Inferior parietal cortex (tissue), 1 donor: Measurements from ENCODE around the gene MTARC1.

Experiments
- DNase-seq: peaks from one replicate; pipeline ENCODE4 v3.0.0-alpha.2; 2016; ENCODE audit errors: extremely low spot score

MTARC1 gene

DNA sequence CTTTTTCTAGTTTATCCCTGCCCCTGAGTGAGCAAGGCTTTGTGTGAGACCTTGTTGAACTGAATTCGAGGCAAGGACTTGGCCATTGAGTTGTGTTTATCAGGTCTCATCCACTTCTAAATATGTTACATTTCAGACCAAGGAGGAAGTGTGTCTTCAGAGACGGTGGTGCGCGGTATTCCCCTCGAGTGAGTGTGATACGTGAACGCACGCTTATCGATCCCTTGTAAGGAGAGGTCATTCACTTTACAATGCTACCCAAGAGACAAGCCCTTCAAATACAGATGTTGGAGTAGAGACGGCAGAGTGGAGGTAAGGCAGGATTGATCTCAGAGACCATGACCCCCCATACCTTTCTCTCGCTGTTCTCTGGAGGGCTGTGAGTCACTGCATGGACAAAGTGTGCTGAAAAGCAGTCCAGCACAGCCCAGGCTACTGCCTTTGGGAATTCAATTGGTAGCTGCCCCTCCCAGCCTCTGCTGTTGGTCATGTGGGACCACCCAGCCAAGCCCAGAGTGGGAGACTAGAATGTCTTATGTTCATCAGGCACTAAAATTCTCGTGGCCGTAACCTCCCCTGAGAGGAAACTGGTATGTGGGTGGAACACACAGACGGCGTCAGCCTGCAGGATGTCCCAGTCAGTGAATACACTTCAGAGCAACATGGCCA, 16.3 kb upstream of the MTARC1 start:
- DNase-seq, result no peak

DNA sequence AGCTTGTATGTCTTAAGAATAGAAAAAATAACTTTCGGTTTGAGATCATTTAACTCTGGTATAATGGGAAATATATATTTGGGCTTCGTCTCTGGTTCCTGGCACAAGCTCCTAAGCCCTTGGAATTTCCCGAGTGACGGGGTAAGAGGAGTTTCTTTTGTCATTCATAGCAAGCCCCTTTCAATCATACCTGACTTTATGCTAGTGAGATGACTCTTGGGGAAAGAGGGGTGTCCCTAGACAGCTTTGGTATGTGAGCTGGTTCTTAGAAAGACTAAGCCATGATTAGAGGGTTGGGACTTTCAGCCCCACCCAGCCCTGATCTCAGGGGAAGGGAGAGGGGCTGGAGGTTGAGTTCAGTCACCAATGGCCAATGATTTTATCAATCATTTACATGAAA, 13.9 kb upstream of the MTARC1 start:
- no peak for DNase-seq

DNA sequence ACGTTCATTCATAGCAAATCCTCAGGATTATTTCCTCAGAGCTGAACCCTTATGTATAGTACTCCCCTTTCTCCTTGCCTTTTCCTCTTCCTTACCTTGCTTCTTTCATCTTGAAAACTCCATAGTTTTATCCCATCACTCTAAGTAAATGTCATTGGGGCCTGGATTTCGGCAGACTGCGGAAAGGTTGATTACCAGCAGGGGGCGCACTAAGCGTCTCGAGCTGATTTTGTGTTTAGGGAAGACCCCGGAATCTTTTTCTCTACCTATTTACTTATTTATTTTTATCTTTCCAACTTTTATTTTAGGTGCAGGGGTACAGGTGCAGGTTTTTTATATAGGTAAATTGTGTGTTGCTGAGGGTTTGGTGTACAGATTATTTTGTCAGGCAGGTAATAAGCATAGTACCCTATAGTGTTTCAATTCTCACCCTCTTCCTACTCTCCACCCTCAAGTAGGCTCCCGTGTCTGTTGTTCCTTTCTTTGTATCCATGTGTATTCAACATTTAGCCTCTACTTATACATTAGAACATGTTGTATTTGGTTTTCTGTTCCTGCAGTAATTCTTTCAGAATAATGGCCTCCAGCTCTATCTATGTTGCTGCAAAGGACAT, 11.4 kb upstream of the MTARC1 start:
- DNase-seq, result peak; percentile 58

DNA sequence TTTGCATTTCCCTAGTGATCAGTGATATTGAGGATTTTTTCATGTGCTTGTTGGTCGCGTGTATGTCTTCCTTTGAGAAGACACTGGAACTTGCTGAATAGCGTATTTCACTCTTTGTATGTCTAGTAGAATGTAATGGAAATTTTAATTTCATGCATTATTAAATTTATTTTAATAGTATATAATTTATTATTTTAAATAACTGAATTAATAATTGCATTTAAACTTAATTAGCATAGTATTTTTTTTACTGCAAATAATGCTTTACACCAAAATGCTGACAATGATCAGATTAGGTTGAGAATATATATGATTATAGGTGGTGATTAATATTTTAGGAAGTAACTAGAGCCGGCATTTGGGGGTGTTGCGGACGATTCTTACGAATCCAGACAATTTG, 10.5 kb upstream of the MTARC1 start:
- DNase-seq, result no peak

DNA sequence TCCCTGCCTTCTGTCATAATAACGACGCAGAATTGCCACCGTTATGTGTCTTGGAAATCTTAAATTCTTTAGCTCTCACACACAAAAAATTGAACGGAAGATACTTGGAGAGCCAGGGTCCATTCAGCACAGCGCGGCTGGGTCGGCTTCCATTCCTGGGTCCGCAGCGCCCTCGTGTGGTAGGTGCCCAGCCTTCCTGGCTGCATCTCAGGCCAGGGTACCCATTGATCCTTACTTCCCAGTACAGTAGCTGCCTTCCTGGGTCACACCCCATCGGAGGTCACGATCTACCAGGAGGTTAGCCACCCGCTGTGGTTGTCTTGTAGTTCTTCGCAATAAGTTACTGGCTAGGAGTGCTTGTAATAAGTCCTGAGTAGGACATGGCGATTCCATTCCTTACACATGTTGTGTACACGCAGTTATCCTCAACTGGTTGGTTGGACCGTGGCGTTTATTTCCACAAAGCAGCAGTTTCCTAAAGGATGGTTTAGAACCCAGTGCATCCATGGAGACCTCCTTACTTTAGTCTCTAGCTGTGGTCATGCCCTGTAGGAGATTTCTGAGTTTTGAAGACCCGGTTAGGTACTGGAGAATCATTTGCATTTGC, 9.9 kb upstream of the MTARC1 start:
- DNase-seq, result peak; percentile 88

DNA sequence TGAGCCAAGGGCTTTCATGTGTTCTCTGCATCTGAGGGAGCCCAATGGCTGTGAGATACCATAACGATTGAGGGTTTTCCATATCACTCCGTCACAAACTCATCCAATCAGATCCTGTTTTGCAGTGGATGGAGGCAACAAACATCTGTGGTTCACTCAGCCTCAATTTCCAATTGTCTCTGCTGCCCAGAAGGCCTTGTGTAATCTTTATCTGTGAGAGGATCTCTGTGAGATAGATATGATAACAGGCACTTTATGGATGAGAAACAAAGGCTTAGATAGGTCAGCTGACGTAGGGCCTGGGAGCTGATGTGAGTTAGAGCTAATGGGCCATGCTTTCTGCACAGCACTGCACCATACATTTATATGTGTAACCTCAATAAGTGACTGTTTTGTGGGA, 3.3 kb upstream of the MTARC1 start:
- no peak for DNase-seq

DNA sequence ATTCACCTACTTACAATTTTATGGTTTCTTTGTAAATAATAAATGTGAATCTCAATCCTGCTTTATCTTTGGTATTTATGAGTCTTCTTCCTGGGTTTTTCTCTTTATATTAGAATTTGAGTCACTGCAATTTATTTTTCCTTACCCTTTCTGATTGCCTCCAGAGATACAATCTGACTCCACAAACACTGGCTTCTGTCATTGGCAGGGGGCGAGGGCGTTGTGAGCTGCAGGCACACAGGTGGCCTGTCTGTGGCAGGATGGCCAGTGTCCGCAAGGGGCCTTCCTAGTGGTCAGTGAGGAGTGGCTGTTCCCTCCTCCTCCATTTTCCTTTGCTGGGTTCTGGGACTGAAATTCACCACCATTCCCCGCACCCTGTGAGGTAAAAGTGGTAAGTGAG, 2.0 kb upstream of the MTARC1 start:
- no peak for DNase-seq

DNA sequence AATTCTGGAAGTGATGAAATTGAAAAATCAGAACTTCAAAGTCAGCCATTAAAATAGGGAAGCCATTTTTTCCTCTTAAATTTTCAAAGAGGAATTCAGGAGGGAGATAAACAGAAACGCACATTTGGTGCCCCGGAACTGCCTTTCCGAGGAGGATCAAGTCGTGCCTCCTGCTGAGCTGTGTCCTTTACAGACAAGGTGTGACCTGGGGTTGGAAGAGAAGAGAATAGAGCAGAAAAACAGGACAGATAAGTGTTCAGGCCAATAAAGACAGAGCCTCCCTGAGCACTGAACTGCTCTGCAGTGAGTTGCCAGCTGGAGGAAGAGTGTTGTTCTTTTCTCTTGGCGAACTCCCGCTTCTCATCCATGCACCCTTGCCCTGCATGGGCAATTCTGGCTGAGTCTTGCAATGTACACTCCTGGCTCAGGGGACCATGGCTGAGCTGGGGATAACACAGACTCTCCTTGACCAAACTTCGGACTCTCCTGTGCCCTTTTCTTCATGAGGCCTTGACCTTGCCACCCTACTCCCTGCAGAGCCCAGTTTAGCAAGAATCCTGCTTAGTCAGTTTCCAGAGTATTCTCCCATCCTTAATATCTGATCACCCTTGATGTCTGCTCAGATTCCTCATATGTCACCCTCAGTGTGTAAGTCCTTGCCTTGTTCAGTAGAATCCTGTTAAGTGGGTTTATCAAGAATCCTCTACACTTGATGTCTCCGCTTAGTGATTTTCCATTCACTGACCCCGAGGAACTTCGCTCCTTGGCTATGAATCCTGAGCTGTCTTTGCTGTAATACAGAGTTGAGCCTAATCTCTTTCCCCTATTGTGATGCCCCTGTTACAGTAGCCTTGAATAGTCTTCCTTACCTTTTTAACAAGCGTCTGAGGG, 1.3 kb upstream of the MTARC1 start:
- no peak for DNase-seq

DNA sequence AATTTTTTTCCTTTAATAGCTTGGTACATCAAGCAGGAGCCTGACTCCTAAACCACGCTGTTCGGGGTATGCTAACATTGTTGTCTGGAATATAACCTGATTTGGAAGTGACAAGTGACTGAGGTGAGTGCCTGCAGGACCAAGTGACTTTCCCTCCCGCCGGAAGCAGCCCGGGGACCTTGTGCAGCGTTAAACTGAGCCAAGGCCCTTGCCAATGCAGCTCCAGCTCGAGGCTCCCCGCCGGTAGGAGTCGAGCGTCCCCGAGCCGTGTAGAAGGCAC, 716 bp upstream of the MTARC1 start:
- DNase-seq, result no peak

DNA sequence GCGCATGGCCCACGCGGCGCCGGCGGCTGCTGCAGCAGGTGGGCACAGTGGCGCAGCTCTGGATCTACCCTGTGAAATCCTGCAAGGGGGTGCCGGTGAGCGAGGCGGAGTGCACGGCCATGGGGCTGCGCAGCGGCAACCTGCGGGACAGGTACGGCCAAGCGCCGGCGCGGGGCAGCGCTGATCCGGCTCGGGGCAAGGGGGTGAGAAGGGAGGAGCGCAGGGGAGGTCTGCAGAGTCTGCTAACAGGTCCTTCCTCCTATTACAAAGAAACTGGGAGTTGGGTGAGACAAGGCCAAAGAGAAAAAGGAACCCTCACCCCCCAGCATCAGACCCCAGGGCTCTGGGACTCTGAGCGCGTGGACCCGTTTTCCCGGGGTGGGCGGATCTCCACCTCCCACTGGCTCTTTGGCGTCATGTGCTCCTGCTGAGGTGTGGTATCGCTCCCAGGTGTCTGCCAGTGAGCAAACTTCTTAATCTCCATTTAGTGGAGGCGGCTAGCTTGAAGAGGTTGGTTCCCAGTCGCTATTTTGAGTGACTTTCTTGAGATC, 431 bp downstream of the MTARC1 start:
- DNase-seq, result no peak

DNA sequence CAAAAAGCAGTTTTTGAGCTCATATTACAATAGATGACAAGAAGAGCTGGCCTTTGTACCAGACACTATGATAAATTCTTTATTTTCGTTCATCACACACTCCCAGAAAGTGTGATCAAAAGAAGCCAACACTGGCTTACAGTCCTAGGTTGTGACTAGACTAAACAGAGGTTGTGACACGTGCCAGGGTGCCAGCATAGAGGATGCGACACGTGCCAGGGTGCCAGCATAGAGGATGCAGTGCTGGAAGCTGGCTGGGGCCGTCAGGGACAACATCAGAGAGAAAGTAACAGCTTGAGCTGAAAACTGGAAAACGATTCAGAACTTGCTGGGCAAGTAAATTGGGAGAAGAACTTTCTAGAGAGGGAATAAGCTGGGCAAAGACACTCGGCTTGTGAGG, 2.2 kb downstream of the MTARC1 start:
- DNase-seq, result no peak

DNA sequence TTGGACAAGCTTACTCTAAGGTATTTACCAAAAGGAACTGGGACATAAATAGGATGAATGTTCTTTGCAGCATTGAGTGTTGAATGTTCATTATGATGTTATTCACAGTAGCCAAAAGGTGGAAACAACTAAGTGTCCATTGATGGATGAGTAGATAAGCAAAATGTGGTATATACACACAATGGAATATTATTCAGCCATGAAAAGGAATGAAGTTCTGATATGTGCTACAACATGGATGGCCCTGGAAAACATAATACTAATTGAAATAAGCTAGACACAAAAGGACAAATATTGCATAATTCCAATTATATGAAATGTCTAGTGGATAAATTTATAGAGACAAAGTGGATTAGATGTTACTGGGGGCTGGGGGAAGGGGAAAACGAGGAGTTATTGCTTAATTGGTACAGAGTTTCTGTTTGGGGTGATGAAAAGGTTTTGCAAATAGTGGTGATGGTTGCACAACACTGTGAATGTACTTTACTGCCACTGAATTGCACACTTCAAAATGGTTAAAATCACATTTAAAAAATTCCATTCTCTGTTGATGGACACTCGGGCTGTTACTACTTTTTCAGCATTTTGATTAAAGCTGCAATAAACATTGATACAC, 2.9 kb downstream of the MTARC1 start:
- no peak for DNase-seq

DNA sequence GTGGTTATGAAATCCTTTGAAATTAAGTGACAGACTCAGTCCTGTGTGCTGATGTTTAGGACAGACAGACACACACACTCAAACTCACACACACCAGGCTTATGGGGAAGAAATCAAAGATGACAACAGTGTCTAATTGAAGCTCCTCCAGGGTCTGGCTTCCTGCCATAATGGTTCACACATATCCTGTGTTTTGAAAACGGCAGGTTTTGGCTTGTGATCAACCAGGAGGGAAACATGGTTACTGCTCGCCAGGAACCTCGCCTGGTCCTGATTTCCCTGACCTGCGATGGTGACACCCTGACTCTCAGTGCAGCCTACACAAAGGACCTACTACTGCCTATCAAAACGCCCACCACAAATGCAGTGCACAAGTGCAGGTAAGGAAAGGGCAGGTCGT, 4.6 kb downstream of the MTARC1 start:
- DNase-seq, result no peak

DNA sequence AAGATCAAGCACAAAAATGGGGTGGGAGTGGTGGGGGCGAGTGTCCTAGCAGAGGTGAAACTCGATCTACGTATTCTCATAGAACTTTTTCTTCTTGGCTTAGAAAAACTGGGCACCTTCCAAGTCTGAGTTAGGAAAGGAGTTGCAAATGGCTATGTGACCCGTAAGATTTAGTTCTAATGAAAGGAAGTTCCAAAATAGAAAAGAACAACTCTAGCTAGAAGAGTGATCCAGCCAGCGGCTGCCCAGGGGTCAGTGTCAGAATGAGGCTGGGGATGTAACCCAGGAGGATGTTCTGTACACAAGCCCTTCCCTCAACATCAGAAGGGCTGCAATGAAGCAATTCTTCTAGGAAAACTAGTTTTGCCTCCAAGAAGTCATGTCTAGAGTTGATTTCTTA, 5.2 kb downstream of the MTARC1 start:
- DNase-seq, result no peak

DNA sequence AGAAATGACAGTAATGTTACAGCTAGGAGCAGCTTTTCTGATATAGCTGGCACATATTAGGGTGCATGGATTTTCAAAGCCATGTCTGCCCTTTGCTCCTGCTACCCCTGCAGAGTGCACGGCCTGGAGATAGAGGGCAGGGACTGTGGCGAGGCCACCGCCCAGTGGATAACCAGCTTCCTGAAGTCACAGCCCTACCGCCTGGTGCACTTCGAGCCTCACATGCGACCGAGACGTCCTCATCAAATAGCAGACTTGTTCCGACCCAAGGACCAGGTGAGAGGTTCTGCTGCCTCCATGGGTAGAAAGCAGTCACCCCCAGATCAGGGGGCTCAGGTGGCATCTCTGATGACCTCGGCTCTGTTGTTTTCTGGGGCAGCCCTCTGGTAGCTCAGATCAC, 9.8 kb downstream of the MTARC1 start:
- DNase-seq, result no peak

DNA sequence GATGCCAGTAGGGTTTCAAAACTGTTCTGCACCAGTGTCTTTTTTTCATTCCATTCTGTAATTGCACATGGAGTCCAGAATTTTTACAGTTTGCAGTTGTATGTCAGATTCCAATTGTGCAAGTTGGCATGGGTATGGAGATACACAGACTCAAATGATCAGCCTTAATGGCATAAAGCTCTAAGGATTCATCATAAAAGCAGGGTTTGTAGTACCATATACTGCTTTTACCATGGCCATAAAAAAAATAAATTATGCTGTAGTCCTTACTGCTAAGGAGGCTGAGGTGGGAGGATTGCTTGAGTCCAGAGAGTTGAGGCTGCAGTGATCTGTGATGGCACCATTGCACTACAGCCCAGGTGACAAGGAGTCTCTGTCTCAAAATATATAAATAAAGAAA, 10.3 kb downstream of the MTARC1 start:
- no peak for DNase-seq

DNA sequence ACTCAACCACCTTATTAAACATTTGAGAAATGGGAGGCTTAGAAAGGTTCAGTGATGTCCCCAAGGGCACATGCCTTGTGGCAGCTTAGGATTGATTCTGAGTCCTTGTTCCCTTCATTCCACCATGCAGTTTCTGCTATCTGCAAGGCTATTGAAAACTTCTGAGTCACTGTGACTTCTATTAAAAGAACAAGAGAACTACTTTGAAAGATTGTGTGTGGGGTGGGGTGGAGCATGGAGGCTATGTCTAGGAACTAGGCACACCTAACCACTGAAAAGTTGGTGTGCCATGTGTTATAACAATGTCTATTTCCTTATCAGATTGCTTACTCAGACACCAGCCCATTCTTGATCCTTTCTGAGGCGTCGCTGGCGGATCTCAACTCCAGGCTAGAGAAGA, 10.8 kb downstream of the MTARC1 start:
- no peak for DNase-seq

DNA sequence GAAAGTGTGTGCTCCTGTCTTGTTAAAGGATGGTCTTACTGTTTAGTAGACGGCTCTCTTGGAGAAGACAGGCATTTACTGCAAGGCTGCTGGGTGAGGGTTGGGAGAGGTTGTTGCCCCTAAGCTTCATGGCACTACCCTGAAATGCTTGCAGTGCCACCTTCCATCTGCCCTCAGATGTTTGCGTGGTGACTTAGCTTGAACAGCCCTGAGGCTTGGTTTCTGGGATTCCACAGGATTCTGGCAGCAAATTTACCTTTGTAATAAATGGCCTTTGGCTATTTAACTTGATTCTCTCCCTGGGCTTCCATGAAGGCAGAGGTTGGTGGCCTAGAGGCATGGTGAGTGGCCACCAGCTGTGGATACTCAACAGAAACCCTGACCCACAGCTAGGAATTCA, 11.6 kb downstream of the MTARC1 start:
- no peak for DNase-seq

DNA sequence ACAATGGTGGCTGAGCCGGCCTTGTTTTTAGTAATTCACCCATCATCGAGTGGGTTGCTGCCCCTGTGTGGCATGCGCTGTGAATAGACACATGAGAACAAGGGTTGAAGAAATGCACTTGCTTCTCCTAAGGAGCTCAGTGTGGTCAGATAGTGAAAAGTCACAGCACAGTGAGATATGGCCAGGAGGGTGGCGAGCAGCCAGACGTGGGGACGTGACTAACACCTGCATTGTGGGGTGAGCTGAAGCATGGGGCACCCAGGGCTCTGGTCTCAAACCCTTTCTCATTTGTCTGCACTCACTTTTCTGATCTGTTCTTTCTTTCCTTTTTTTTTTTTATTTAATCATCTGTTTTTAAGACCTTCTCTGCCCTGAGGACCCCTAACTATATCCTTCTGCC, 13.5 kb downstream of the MTARC1 start:
- DNase-seq, result no peak

DNA sequence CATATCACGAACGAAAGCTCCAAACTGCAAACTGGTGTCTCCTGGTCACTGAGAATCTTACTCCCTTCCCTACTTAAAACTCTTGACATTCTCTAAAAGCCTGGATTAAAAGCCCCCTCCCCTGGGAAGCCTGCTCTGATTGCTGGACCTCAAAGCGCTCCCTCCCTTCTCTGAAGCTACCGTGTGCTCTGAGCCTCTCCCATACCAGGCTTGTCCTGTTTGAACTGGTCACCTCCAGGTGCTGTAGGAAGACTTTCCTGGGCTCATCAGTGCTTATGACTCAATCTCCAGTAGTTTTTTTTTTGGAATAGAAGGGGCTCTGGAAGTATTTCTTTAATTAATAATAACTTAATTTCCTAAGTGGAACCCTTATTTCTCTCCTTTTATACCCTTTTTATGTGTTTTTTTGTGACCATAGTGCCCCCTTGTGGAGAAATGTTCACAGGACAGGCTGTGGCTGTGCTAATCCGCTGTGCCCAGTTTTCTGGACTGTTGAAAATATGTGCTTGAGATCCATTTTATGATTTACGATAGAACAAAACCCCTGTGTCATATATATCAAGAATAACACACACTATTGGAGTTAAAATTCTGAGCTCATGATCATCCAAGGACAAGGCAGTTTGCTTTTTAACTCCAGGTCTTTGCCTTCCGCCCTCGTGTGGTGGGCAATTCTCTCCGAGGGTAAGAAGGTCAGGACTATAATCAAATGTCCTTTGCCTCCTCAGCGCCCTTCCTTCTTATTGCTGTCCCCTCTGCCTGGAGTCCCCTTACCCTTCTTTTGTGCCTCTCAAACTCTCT, 16.9 kb downstream of the MTARC1 start:
- DNase-seq, result peak; percentile 70

DNA sequence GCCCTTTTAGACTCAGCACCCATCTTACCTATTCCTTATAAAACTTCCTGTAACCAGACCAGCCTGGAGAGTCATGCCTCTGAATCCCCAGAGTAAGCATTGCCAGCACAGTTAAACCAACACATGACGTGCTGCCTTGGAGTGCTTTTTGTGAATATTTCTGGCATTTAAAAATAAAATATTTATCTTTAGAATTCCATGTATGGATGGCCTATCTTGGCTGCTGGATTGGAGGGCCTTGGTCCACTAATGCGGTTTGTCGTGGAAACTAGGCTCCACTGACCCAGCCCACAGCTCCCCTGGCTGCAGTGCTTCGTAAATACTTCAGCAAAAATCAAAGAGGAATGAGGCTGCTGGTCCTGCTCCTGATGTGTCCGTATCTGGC, 17.5 kb downstream of the MTARC1 start:
- DNase-seq, result no peak
